Femur (tissue), 1 donor: ENCODE data around the gene SAFB2.
"Not testable (repeated sequence)": the region's sequence is repeated elsewhere in the genome, so short reads cannot be mapped to it uniquely, and the experiment has no call there.

ENCODE experiments used
- DNase-seq: peaks from one replicate; pipeline ENCODE4 v3.0.0-alpha.2; 2017

SAFB2 gene

GRCh38 chr19:5632241-5632612 lies 9.7 kb upstream of the SAFB2 start:
- no peak for DNase-seq

GRCh38 chr19:5631567-5632240 lies 9.1 kb upstream of the SAFB2 start:
- DNase-seq: no peak

- DNase-seq: no peak
Measured at GRCh38 chr19:5628919-5629481, 6.4 kb upstream of the SAFB2 start.

- DNase-seq: no peak
Measured at GRCh38 chr19:5628461-5628860, 5.9 kb upstream of the SAFB2 start.

GRCh38 chr19:5627395-5627904 lies 4.9 kb upstream of the SAFB2 start:
- peak; percentile 60 for DNase-seq

- no peak for DNase-seq
Measured at GRCh38 chr19:5625641-5626040, 3.1 kb upstream of the SAFB2 start.

GRCh38 chr19:5624741-5625278 lies 2.2 kb upstream of the SAFB2 start:
- DNase-seq: no peak

- DNase-seq: peak; percentile 58
Measured at GRCh38 chr19:5624018-5624663, 1.6 kb upstream of the SAFB2 start.

- DNase-seq: peak; percentile 42
Measured at GRCh38 chr19:5623397-5624017, 931 bp upstream of the SAFB2 start.

- peak; percentile 37 for DNase-seq
Measured at GRCh38 chr19:5621945-5622464, 571 bp downstream of the SAFB2 start.

GRCh38 chr19:5621311-5621944 lies 1.1 kb downstream of the SAFB2 start:
- no peak for DNase-seq

- DNase-seq: no peak
Measured at GRCh38 chr19:5619946-5620345, 2.6 kb downstream of the SAFB2 start.

- DNase-seq: no peak
Measured at GRCh38 chr19:5618591-5618990, 4.0 kb downstream of the SAFB2 start.

GRCh38 chr19:5617080-5617479 lies 5.5 kb downstream of the SAFB2 start:
- DNase-seq: no peak

GRCh38 chr19:5615756-5616327 lies 6.7 kb downstream of the SAFB2 start:
- DNase-seq: no peak

GRCh38 chr19:5612891-5613865 lies 9.4 kb downstream of the SAFB2 start:
- no peak for DNase-seq

- DNase-seq: no peak
Measured at GRCh38 chr19:5609881-5610448, 12.6 kb downstream of the SAFB2 start.

GRCh38 chr19:5608766-5609165 lies 13.8 kb downstream of the SAFB2 start:
- DNase-seq: not testable (repeated sequence)

- no peak for DNase-seq
Measured at GRCh38 chr19:5608291-5608690, 14.3 kb downstream of the SAFB2 start.
